GM21381 (cell line): ENCODE results near the gene MSLN.
"Not testable (repeated sequence)": the region's sequence is repeated elsewhere in the genome, so short reads cannot be mapped to it uniquely, and the experiment has no call there.

Experiments
- ATAC-seq: cut with Tn5 transposase; IDR thresholded peaks from one replicate; pipeline ENCODE4 v1.9.1; 2021; ENCODE audit warnings: mild to moderate bottlenecking, moderate library complexity; ENCODE audit not compliant: unreplicated experiment

Gene MSLN

DNA sequence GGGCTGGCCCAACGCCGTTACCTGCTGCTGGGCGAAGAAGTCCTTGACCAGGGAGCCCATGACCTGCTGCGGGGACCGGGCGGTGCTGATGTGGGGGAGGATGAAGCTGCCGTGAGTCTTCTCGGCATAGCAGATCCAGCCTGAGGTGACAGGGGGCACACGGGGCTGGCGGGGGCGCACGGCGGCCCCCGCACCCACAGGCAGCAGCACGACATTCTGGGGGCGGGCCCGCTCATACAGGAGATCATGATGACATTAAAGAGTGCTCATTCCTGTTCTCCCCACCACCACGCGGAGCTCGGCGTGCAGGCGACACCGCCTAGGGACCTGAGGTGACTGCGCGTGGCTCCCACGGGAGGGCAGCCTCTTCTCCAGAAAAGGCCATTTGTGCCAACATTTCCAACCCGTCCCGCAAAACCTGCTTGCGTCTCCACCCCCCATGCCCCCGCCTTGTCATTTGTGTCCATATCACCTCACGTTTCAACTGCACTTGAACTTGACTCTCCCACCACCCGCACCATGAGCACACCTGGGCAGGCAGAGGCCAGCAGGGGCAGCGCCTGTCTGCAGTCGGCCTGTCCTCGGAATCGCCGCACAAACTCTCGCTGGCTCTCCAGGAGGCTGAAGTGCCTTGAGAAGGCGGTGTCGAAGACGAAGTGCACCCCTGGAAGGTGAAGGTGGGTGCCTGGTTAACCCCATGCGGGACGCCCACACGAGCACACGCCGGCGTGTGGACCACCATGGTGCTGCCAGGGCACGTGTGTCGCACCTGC is 26.1 kb upstream of the MSLN start:
- no peak for ATAC-seq

DNA sequence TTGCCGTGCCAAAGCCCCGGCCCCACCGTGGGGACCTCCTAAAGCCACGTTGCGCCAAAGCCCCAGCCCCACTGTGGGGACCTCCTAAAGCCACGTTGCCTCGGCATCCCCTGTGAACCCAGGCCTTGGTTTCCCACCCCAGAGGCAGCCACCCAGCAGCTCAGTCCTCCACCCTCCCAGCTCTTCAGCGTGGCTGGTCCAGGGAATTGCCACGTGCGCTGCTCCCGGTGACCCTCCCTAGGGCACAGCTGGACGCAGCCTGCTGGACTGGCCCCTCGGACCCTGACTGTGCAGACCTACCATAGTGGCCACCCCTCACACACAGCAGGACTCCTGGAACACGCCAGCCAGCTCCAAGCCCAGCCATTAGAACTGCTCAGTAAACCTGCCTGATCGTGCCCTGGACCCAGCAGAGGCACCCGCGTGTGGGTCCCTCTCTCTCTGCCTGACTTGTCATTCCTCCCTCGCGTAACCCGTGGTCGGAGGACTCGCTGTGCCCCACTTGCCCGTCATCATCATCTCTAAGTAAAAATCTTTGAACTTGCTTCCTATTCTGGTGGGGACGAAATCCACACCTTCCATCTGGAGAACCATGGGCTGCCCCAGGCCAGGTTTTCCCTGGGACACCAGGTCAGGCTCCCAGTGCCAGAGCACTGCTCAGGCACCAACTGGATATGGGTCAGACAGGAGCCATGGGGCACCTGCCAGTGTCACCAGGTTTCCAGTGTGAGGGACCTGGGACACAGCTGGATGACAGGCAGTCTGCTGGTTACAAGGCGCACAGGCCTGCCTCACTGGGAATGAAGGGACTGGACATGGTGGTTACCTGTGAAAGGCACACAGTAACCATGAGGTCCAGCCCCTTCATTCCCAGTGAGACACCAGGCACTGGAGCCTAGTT is 25.3 kb upstream of the MSLN start:
- no peak for ATAC-seq

GRCh38 chr16:735982-736453 is 24.5 kb upstream of the MSLN start:
- no peak for ATAC-seq

- no peak for ATAC-seq
These were observed 23.5 kb upstream of the MSLN start for GRCh38 chr16:736936-737481.

- ATAC-seq: no peak
These were observed 20.7 kb upstream of the MSLN start for GRCh38 chr16:739560-740458.

DNA sequence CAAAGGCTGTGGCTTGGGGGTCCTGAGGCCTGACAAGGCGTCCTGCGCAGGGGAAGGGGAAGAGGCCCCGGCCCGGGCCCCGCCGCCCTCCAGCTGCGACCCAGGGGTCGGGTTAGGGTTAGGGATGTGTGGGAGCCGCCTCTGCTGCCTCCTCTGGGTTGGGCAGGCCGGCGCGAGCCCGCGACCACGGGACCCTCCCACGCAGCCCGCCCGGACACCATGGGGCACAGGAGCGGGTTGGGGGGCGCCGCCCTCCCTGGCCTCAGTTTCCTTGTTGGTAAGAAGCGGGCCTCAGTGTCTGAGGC is 20.1 kb upstream of the MSLN start:
- peak; percentile 23 for ATAC-seq

GRCh38 chr16:740764-741505 is 19.6 kb upstream of the MSLN start, which contains the start of gene CIAO3:
Gene CIAO3, minus strand, starts transcription at chr16:740997. Its CDS starts 12 bp downstream, at chr16:740985.
- peak; percentile 76 for ATAC-seq

GRCh38 chr16:741986-742629 is 18.4 kb upstream of the MSLN start:
- no peak for ATAC-seq

- not testable (repeated sequence) for ATAC-seq
These were observed 17.6 kb upstream of the MSLN start for GRCh38 chr16:742894-743293.

DNA sequence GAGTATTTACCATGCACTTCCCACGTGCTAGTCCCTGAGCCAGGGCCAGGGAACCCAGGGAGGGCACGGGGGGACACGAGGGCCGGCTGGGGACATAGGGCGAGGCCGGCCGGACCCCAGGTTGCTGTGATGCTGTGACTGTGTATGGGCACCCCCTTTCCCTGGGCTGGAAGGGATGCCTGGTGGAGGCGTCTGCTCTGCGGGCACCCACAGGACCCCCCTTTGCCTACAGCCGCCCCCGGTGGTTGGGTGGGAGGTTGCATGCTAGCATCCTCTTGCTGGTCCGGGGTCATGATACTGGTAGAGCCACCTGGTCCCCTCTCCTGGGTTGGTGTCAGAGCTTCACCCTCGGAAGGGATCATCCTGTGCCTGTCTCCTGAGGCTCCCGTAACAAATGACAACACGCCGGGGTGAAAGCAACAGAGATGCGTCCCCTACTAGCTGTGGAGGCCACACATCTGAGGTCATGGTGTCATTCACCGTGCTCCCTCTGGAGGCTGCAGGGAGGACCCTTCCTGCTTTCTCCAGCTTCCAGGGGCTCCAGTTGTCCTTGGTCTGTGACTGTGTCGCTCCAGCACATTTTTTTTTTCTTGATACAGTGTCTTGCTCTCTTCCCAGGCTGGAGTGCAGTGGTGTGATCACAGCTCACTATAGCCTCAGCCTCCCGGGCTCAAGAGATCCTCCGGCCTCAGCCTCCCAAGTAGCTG is 16.6 kb upstream of the MSLN start:
- ATAC-seq: no peak

- ATAC-seq: no peak
These were observed 14.8 kb upstream of the MSLN start for GRCh38 chr16:745739-746138.

DNA sequence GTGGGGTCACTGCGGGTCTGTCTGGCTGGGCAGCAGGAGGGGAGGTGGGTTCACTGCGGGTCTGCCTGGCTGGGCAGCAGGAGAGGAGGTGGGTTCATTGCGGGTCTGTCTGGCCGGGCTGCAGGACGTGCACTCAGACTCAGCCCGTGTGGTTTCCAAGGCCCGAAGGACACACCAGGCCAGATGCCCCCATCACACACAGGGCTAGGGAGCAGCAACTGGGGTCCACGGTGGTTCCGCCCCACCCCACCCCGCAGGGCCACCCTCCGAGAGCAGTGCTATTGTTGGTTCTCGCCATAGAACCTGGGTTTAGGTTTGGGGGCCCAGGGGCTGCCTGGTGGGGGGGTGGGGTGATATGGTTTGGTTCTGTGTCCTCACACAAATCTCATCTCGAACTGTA is 13.9 kb upstream of the MSLN start:
- ATAC-seq: no peak

DNA sequence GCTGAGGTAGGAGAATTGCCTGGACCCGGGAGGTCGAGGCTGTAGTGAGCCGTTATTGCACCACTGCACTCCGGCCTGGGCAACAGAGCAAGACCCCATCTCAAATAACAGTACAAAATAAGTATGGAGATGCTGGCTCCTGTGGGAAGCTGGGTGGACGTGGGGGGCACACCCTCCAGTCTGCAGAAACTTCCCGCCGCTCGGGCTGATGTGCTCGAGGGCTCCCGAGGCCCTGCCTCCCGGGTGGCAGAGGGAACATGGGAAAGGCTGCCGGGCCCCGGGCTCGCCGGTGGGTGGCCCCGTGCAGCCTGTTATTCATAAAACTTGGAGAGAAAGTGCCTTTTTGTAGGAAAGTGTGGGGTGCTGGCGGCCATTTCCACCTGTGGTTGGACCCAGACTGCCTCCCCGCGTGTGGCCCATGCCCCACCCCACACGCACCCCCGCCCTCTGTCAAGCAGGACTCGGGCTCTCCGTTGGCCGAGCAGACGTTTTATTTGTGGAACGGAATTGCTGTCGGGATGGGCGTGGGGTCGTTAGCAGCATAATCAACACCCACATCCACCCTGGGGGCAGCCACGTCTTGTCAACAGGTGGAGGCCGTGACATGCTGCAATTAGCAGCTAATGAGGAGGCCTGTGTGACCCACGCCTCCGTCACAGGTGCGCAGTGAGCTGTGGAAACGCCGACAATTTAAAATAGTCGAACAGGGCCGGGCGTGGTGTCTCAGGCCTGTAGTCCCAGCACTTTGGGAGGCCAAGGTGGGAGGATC is 12.4 kb upstream of the MSLN start:
- ATAC-seq: no peak

- no peak for ATAC-seq
These were observed 11.5 kb upstream of the MSLN start for GRCh38 chr16:749010-749409.

DNA sequence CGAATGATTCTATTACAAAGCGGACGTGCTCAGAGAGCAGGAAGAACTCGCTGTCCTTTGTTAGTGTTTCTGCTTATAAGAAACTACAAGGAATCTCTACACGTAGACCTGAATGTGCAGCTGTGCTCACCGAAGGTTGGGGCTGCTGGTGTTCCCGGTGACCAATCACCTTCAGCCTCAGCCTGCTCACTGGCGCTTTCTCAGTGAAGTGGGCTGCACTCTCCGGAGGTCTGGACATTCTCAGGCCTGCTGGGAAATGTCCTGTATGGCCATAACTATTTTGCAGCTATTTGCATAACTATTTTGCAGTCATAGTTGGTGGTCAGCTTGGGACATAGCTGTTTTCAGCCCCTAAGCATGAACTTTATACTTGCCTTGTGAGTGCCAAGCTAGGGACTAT is 10.0 kb upstream of the MSLN start:
- no peak for ATAC-seq

DNA sequence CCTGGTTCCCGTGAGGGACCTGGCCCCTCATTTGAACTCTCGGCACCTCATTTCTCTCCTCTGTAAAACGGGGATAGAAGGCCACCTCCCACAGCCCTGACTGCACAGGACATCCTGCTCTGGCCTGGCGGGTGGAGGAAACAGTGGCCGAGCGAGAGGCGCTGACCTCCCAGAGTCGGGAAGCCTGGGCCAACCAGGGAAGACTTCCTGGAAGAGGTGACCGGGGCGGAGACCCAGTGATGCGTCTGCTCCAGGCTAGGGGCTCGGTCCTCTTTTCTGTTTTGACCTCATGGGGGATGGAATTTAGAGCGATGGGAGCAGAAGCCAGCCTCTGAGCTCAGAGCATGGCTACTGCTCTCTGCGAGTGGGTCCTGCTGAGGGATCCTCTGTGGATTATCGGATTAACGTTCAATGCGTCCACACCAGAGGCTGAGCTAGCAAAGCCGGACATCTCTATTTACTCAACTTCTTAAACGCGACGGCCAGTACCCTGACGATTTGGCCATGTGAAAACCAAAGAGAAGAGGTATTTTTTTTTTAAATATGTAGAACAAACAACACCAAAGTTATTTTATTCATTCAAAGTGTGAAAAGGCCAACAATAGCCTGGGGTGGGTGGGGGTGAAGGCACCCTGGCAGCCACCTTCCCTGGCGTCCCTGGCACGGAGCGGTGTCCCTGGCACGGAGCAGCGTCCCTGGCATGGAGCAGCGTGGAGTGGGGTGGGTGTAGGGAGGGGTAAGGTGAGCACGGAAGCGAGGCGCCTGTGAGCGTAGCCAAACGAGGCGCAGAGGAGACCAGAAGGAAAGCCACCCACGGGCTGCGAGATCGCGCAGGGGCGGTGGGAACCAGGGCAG is 9.2 kb upstream of the MSLN start:
- ATAC-seq: no peak

DNA sequence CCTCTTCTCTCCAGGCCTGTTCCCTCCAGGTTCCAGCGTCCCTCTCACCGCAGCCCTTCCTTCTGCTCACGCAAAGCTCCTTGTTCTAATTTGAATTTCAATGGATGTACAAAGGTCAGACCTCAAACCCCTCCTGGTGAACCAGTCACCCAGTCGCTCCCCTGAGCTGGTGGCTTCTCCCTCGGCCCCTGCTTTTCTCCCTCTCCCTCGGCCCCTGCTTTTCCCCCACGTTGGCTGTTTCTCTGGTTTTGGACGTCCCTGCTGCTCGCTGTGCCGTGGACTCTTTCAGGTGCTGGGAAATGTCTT is 8.6 kb upstream of the MSLN start:
- no peak for ATAC-seq
